ENCODE results near the gene BLVRB. TPM values are rescaled to one million over a fixed set of nuclear protein-coding genes. Genes with fewer than 3 reads are reported as not detected.

The BLVRB gene
- total and polyA plus RNA-seq, 9 of the 15 experiments (the other 6 are each of a cell fraction or from before 2014, with no cell fraction given): 81.1 to 749 (median 331) TPM

DNA sequence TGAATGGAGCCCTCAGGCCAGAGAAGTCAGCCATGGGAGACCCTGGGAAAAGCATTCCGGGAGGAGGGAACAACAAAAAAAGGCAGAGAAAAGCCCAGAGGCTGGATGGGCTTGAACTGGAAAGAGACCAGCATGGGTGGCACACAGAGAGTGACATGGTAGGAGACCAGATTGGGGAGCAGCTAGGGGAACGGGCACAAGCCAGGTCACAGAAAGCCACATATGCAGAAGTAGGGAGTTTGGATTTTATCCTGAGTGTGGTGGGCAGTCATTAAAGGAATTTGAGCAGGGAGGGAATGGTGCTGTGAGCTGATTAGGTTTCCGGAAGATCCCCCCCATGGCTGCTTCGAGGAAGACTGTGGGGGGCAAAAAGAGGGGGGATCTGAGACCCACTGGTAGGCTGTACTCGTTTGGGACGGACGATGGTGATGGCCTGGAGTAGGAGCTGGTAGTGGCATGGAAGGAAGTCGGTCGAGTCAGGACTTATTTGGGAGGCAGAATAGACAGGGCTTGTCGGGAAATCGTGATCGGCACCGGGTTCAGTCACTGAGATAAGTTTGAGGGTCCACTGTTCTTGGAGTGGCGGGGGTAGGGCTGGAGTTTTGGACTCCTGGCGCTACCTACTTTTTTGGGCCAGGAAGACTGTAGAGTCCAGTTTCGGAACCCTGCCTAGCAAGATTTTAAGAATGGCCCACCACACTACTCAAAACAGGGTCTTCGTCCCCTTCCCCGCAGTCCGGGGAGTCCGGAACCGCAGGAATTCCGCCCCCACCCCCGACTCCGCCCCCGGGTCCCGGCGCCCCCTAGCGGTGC is 40.7 kb downstream of the BLVRB start (continued):
- no peak for TF ChIP-seq FOXM1 (IDR thresholded peaks at IDR 0.05; ENCODE audit: low read depth)
- TF ChIP-seq FOXM1 (CRISPR knock-in tag; IDR thresholded peaks at IDR 0.05; ENCODE audit: low read depth): no peak
- TF ChIP-seq, protein P1, sequence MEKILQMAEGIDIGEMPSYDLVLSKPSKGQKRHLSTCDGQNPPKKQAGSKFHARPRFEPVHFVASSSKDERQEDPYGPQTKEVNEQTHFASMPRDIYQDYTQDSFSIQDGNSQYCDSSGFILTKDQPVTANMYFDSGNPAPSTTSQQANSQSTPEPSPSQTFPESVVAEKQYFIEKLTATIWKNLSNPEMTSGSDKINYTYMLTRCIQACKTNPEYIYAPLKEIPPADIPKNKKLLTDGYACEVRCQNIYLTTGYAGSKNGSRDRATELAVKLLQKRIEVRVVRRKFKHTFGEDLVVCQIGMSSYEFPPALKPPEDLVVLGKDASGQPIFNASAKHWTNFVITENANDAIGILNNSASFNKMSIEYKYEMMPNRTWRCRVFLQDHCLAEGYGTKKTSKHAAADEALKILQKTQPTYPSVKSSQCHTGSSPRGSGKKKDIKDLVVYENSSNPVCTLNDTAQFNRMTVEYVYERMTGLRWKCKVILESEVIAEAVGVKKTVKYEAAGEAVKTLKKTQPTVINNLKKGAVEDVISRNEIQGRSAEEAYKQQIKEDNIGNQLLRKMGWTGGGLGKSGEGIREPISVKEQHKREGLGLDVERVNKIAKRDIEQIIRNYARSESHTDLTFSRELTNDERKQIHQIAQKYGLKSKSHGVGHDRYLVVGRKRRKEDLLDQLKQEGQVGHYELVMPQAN (IDR thresholded peaks at IDR 0.05; ENCODE audit: borderline replicate concordance): no peak; the same call in 1 of the 2 replicates
- TF ChIP-seq ELK1 (CRISPR knock-in tag; IDR thresholded peaks at IDR 0.05): no peak
- no peak for TF ChIP-seq CCAR2 (IDR thresholded peaks at IDR 0.05; ENCODE audit: low read depth, low read length)
- 0 out of 2 replicates have a peak, but pooled peaks have one; percentile 22 for TF ChIP-seq ZBTB26 (CRISPR knock-in tag; IDR thresholded peaks at IDR 0.05)
- no peak for TF ChIP-seq PHTF2 (CRISPR knock-in tag; IDR thresholded peaks at IDR 0.05)
- no peak for TF ChIP-seq E2F5 (CRISPR knock-in tag; IDR thresholded peaks at IDR 0.05)
- TF ChIP-seq PKNOX1 (IDR thresholded peaks at IDR 0.05): no peak
- TF ChIP-seq POLR2B (IDR thresholded peaks at IDR 0.05; ENCODE audit: low read depth, partially characterized antibody): peak; percentile 32
- no peak for TF ChIP-seq ZNF778 (CRISPR knock-in tag; IDR thresholded peaks at IDR 0.05)
- no peak for TF ChIP-seq ZNF175 (CRISPR knock-in tag; IDR thresholded peaks at IDR 0.05; ENCODE audit: low read depth)

Data from K562 (cell line).